Measurements from ENCODE around the gene PRODH2.

GRCh38 chr19:35805526-35806102 lies 7.0 kb downstream of the PRODH2 start:
- TF ChIP-seq NFATC4 (CRISPR knock-in tag; IDR thresholded peaks at IDR 0.05) (no peak), FOXK1 (CRISPR knock-in tag; IDR thresholded peaks at IDR 0.05) (no peak), CREB1 (CRISPR knock-in tag; IDR thresholded peaks at IDR 0.05) (no peak)

Data from WTC11 (cell line).